OCI-LY1 (cell line): ENCODE results near the gene FAT2.

Source experiments
- H2AFZ ChIP-seq: fragments of 200-600 bp; sonication (generic), shearing (Covaris generic); 2 replicates; pipeline ENCODE4 v1.6.0; 2014; ENCODE audit warnings: antibody characterized with exemption, mild to moderate bottlenecking, low read length
- H3F3A ChIP-seq: fragments of 200-600 bp; sonication (generic), shearing (Covaris generic); 2 replicates; pipeline ENCODE4 v1.6.0; 2014; ENCODE audit warnings: mild to moderate bottlenecking, antibody characterized with exemption, low read length, moderate library complexity; ENCODE audit not compliant: insufficient read depth
- H3K27ac ChIP-seq: fragments of 200-600 bp; sonication (generic); 2 replicates; pipeline ENCODE4 v1.5.1; 2014; ENCODE audit warnings: low read length, mixed run types, mild to moderate bottlenecking, low read depth; ENCODE audit not compliant: poor library complexity, severe bottlenecking
- H3K27me3 ChIP-seq: fragments of 200-600 bp; sonication (generic); 2 replicates; pipeline ENCODE4 v1.6.0; 2014; ENCODE audit warnings: antibody characterized with exemption, mild to moderate bottlenecking, low read length, moderate library complexity; ENCODE audit not compliant: insufficient read depth
- H3K36me3 ChIP-seq: fragments of 200-600 bp; sonication (generic); 2 replicates; pipeline ENCODE4 v1.6.1; 2014; ENCODE audit warnings: mild to moderate bottlenecking, antibody characterized with exemption, low read length, moderate library complexity, mixed read lengths; ENCODE audit not compliant: insufficient read depth
- H3K4me1 ChIP-seq: fragments of 200-600 bp; sonication (generic); 2 replicates; pipeline ENCODE4 v1.5.1; 2014; ENCODE audit warnings: mild to moderate bottlenecking, low read length, moderate library complexity; ENCODE audit not compliant: insufficient read depth, severe bottlenecking
- H3K4me2 ChIP-seq: fragments of 200-600 bp; sonication (generic), shearing (Covaris generic); 2 replicates; pipeline ENCODE4 v1.6.1; 2014; ENCODE audit warnings: low read length
- H3K4me3 ChIP-seq: fragments of 200-600 bp; sonication (generic); 2 replicates; pipeline ENCODE4 v1.5.1; 2014; ENCODE audit warnings: low read length, low read depth, mild to moderate bottlenecking, mixed read lengths; ENCODE audit not compliant: poor library complexity, severe bottlenecking
- H3K79me2 ChIP-seq: fragments of 200-600 bp; shearing (Covaris generic); 2 replicates; pipeline ENCODE4 v1.6.1; 2016; ENCODE audit warnings: mixed run types, low read length, mixed read lengths; ENCODE audit not compliant: insufficient read depth
- H3K9ac ChIP-seq: fragments of 200-600 bp; sonication (generic), shearing (Covaris generic); 2 replicates; pipeline ENCODE4 v1.6.1; 2014; ENCODE audit warnings: mild to moderate bottlenecking, low read length, mixed read lengths
- H3K9me2 ChIP-seq: fragments of 200-600 bp; sonication (generic), shearing (Covaris generic); 2 replicates; pipeline ENCODE4 v1.6.1; 2014; ENCODE audit warnings: low read depth, mild to moderate bottlenecking, low read length, mixed read lengths
- H3K9me3 ChIP-seq: fragments of 200-600 bp; shearing (Covaris generic); 2 replicates; pipeline ENCODE4 v1.6.1; 2014; ENCODE audit warnings: low read length, mixed read lengths
- H4K20me1 ChIP-seq: fragments of 200-600 bp; sonication (generic), shearing (Covaris generic); 2 replicates; pipeline ENCODE4 v1.6.0; 2016; ENCODE audit warnings: mild to moderate bottlenecking, low read length; ENCODE audit not compliant: insufficient read depth
- EZH2 ChIP-seq: fragments of 200-600 bp; sonication (generic), shearing (Covaris generic); IDR thresholded peaks from 2 replicates; pipeline ENCODE4 v1.8.0; 2017; ENCODE audit warnings: borderline replicate concordance, mixed run types, mild to moderate bottlenecking, antibody characterized with exemption, low read length, moderate library complexity, mixed read lengths
- TF ChIP-seq, protein P1 (sequence below): fragments of 200-600 bp; sonication (generic), shearing (Covaris generic); IDR thresholded peaks from 2 replicates; pipeline ENCODE4 v1.5.1; 2017; ENCODE audit warnings: mild to moderate bottlenecking, antibody characterized with exemption, low read length, moderate library complexity, mixed read lengths

The FAT2 gene

DNA sequence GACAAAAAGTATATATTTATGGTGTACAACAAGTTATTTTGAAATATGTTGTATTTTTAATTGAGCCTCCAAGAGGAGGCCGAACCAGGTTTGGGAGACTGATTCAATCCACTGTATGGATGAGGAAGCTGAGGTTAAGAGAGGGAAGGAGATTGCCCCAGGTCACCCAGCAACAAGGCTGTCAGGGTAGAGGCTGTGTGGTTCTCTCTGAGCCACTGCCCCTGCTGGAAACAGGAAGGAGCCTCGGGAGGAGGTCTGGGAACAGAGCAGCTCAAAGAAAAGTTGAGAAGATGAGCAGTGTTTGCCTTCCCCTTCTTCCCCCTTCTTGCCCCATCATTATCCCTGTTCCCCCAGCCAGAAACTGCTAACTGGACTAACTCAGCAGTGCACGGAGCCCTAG is 6.6 kb upstream of the FAT2 start:
- no peaks in the 10 kb centered on the region for H3K27me3 ChIP-seq
- no peaks in the 10 kb centered on the region for H3K36me3 ChIP-seq
- H3K4me3 ChIP-seq = no peak overlapping the region
- H3K4me1 ChIP-seq = no peaks in the 10 kb centered on the region
- H2AFZ ChIP-seq = no peak overlapping the region
- H3K9me3 ChIP-seq = no peaks in the 10 kb centered on the region
- H3K4me2 ChIP-seq = no peak overlapping the region
- no peaks in the 10 kb centered on the region for H4K20me1 ChIP-seq
- no peaks in the 10 kb centered on the region for H3K79me2 ChIP-seq
- TF ChIP-seq, protein P1, sequence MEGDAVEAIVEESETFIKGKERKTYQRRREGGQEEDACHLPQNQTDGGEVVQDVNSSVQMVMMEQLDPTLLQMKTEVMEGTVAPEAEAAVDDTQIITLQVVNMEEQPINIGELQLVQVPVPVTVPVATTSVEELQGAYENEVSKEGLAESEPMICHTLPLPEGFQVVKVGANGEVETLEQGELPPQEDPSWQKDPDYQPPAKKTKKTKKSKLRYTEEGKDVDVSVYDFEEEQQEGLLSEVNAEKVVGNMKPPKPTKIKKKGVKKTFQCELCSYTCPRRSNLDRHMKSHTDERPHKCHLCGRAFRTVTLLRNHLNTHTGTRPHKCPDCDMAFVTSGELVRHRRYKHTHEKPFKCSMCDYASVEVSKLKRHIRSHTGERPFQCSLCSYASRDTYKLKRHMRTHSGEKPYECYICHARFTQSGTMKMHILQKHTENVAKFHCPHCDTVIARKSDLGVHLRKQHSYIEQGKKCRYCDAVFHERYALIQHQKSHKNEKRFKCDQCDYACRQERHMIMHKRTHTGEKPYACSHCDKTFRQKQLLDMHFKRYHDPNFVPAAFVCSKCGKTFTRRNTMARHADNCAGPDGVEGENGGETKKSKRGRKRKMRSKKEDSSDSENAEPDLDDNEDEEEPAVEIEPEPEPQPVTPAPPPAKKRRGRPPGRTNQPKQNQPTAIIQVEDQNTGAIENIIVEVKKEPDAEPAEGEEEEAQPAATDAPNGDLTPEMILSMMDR = no peak
- no peak for TF ChIP-seq EZH2
- no peak overlapping the region for H3K9ac ChIP-seq
- no peaks in the 10 kb centered on the region for H3K9me2 ChIP-seq
- no peaks in the 10 kb centered on the region for H3F3A ChIP-seq
- no peak overlapping the region for H3K27ac ChIP-seq

DNA sequence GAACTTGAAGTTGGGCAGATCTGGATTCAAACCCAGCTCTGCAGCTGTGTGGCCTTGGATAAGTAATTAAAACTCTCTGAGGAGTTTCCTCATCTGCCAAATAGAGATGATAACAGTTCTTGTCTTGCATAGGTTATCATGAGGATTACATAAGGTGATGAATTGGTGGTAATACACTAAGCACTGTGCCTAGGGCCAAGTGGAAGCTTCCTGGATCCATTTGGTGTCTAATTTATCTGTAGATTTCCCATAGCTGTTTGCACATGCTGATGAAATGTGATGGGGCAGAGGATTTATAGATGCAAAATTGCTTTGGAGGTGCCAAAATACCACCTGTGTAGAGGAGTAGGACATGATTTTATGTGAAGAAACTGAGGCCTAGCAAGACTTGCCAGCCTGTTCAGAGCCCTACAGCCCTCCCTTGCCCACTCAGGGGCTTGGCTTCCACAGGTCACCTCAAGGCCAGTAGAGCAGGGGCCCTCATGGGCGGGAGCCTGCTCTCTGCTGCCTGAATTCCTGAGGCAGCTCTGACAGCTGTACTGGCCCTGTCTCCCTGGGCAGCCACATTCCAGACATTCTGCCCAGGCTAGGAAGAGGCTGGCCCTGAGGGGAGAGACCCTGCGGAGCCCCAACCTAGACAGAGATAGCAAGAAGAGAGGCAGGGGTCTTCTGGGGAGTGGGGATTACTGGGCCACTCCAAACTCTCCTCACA is 5.9 kb upstream of the FAT2 start:
- Histone ChIP-seq H3K9ac (no peak overlapping the region), H3K27ac (no peak overlapping the region), H3K4me2 (no peak overlapping the region), H4K20me1 (no peaks in the 10 kb centered on the region), H3K9me3 (no peaks in the 10 kb centered on the region), H2AFZ (no peak overlapping the region), H3K4me1 (no peaks in the 10 kb centered on the region), H3F3A (no peaks in the 10 kb centered on the region), H3K36me3 (no peaks in the 10 kb centered on the region), H3K4me3 (no peak overlapping the region), H3K9me2 (no peaks in the 10 kb centered on the region), H3K27me3 (no peaks in the 10 kb centered on the region), H3K79me2 (no peaks in the 10 kb centered on the region)
- TF ChIP-seq, protein P1 = no peak
- TF ChIP-seq EZH2 = no peak

DNA sequence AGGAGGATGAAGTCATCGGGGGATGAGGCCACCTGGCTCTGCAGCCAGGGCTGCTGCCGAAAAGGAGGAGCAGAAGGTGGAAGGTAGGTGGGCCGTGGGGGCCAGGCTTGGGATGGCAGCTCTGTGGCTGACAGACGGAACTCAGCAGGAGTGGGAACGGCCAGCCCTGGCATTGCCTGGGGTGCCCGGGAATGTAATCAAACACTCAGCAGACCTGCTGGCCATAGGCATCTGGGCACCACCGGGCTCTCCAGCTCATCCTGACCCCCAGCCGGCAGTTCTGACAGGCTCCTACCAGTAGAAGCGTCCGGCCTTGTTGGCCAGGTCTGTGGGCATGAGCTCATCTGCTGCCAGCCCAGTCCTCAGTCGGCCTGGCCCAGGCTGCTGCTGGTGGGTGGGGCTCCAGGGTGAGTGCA is 4.3 kb upstream of the FAT2 start:
- Histone ChIP-seq H3K9me2 (no peaks in the 10 kb centered on the region), H3K9ac (no peak overlapping the region), H3K27ac (no peak overlapping the region), H3K4me3 (no peak overlapping the region), H4K20me1 (no peaks in the 10 kb centered on the region), H3K27me3 (no peaks in the 10 kb centered on the region), H3K4me2 (no peak overlapping the region), H3K9me3 (no peaks in the 10 kb centered on the region), H3F3A (no peaks in the 10 kb centered on the region), H2AFZ (no peak overlapping the region), H3K4me1 (no peaks in the 10 kb centered on the region), H3K36me3 (no peaks in the 10 kb centered on the region), H3K79me2 (no peaks in the 10 kb centered on the region)
- no peak for TF ChIP-seq EZH2
- TF ChIP-seq, protein P1 = no peak
